BJ (cell line): Measurements from ENCODE around the gene PERM1. TPM values are rescaled to one million over a fixed set of nuclear protein-coding genes. Genes with fewer than 3 reads are reported as not detected.

Source experiments
- CTCF ChIA-PET: fragments of 350-600 bp; formaldehyde crosslinking; extraction: SDS; loops from one replicate; lab custom pipeline; 2021; ENCODE audit warnings: antibody characterized with exemption, inconsistent platforms; lab: Yijun Ruan, JAX
- POLR2A ChIA-PET: fragments of 300-600 bp; sonication (Branson Sonifier 250); formaldehyde crosslinking; extraction: SDS; loops from one replicate; lab custom pipeline; 2021; ENCODE audit warnings: antibody characterized with exemption; lab: Charles Lee
- DNase-seq: peaks from one replicate; pipeline ENCODE4 v3.0.0-alpha.2; 2011; ENCODE audit warnings: low read depth
- H3K27me3 ChIP-seq: 2 replicates; pipeline ENCODE4 v1.6.0; 2011; ENCODE audit warnings: low read length; ENCODE audit not compliant: control insufficient read depth, insufficient read depth
- H3K36me3 ChIP-seq: 2 replicates; pipeline ENCODE4 v1.5.1; 2011; ENCODE audit warnings: low read length; ENCODE audit not compliant: control insufficient read depth, insufficient read depth
- H3K4me3 ChIP-seq: 2 replicates; pipeline ENCODE4 v1.5.1; 2011; ENCODE audit warnings: low read depth, mild to moderate bottlenecking, control low read depth, low read length
- CTCF ChIP-seq: IDR thresholded peaks from 2 replicates; pipeline ENCODE4 v1.5.1; 2011; ENCODE audit warnings: low read depth, mild to moderate bottlenecking, control low read depth, inconsistent platforms, low read length, moderate library complexity; ENCODE audit not compliant: insufficient read depth
- polyA plus RNA-seq: library from polyadenylated mRNA; depleted of rRNA; stranded (reverse); fragments of >200 nt; gene quantifications from 2 replicates; pipeline ENCODE4 v1.2.3, GENCODE V29; 2011

Gene PERM1
- polyA plus RNA-seq, 1 experiment, result not detected

GRCh38 chr1:1005774-1006304, 23.9 kb upstream of the PERM1 start:
- no peaks in the 10 kb centered on the region; the same call in none of the 2 replicates for H3K36me3 ChIP-seq
- no peak for TF ChIP-seq CTCF
- POLR2A ChIA-PET, result no interaction called here
- no peak for DNase-seq
- no peaks in the 10 kb centered on the region for H3K27me3 ChIP-seq
- CTCF ChIA-PET, result interaction anchor here (1.6 to 2.2 kb wide), 2 partner anchors 13 to 21 kb away, joined by 5 to 12 read pairs; no protein-coding TSS in a partner anchor
- H3K4me3 ChIP-seq, result no peak overlapping the region

- Histone ChIP-seq H3K36me3 (no peaks in the 10 kb centered on the region; the same call in none of the 2 replicates), H3K27me3 (no peaks in the 10 kb centered on the region), H3K4me3 (no peak overlapping the region)
- no peak for TF ChIP-seq CTCF
- ChIA-PET CTCF (interaction anchor here (0.7 to 1.6 kb wide), 3 partner anchors 21 to 333 kb away, joined by 3 to 12 read pairs (median 3); no protein-coding TSS in a partner anchor), POLR2A (interaction anchor here (0.5 kb wide), 1 partner anchor 370 kb away, joined by 5 read pairs; the partner anchor contains the start of gene AURKAIP1)
- DNase-seq, result peak; percentile 45
Observed at GRCh38 chr1:1004780-1005697, 23.1 kb upstream of the PERM1 start.

- ChIA-PET POLR2A (no interaction called here), CTCF (interaction anchor here (1.1 to 1.6 kb wide), 2 partner anchors 20 to 135 kb away, joined by 3 to 12 read pairs; no protein-coding TSS in a partner anchor)
- no peak for DNase-seq
- Histone ChIP-seq H3K4me3 (no peak overlapping the region), H3K36me3 (no peaks in the 10 kb centered on the region; the same call in none of the 2 replicates), H3K27me3 (no peaks in the 10 kb centered on the region)
- TF ChIP-seq CTCF, result no peak
Observed at GRCh38 chr1:1004420-1004779, 22.5 kb upstream of the PERM1 start.

GRCh38 chr1:1003618-1004419, 21.9 kb upstream of the PERM1 start:
- ChIA-PET CTCF (interaction anchor here (1.1 to 3.1 kb wide), 2 partner anchors 15 to 21 kb away, joined by 3 to 45 read pairs; partner anchors contain the start of gene PERM1), POLR2A (no interaction called here)
- no peak overlapping the region for H3K4me3 ChIP-seq
- no peaks in the 10 kb centered on the region; the same call in none of the 2 replicates for H3K36me3 ChIP-seq
- H3K27me3 ChIP-seq, result no peaks in the 10 kb centered on the region
- no peak for TF ChIP-seq CTCF
- DNase-seq, result no peak
